ENCODE results near the gene ASAH2.

DNA sequence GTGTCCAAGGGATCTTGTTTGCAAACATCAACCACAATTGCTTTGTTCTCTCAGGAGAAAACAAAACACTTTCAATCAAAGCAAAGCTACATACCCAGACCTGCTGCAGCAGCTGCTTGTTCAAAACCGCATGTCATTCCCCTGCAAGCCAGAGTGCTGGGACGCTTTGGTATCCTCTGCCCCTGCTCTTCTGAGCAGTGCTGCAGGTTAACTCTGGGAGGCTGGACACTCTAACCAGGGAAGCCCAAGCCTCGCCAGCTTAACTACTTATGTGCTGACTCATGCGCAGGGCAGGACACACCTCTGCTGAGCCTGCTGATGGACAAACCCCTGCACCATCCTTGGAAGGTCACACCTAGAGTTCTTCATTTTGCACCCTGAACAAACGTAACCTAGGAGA, 28.2 kb upstream of the ASAH2 start:
- TF ChIP-seq TAF1 (IDR thresholded peaks at IDR 0.05; ENCODE audit: low read depth, low read length): no peak
- no peak for TF ChIP-seq POLR2AphosphoS5 (IDR thresholded peaks at IDR 0.05; ENCODE audit: low read depth, low read length)
- TF ChIP-seq, protein P1, sequence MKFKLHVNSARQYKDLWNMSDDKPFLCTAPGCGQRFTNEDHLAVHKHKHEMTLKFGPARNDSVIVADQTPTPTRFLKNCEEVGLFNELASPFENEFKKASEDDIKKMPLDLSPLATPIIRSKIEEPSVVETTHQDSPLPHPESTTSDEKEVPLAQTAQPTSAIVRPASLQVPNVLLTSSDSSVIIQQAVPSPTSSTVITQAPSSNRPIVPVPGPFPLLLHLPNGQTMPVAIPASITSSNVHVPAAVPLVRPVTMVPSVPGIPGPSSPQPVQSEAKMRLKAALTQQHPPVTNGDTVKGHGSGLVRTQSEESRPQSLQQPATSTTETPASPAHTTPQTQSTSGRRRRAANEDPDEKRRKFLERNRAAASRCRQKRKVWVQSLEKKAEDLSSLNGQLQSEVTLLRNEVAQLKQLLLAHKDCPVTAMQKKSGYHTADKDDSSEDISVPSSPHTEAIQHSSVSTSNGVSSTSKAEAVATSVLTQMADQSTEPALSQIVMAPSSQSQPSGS (IDR thresholded peaks at IDR 0.05; ENCODE audit: low read length): no peak
- no peak for TF ChIP-seq NRF1 (IDR thresholded peaks at IDR 0.05; ENCODE audit: low read depth, low read length)
- no peak for TF ChIP-seq EP300 (IDR thresholded peaks at IDR 0.05; ENCODE audit: borderline replicate concordance in 1 of 2, low read depth in 2 of 2, low read length in 2 of 2)
- TF ChIP-seq KDM5A (IDR thresholded peaks at IDR 0.05; ENCODE audit: low read length): no peak
- TF ChIP-seq, protein P2, sequence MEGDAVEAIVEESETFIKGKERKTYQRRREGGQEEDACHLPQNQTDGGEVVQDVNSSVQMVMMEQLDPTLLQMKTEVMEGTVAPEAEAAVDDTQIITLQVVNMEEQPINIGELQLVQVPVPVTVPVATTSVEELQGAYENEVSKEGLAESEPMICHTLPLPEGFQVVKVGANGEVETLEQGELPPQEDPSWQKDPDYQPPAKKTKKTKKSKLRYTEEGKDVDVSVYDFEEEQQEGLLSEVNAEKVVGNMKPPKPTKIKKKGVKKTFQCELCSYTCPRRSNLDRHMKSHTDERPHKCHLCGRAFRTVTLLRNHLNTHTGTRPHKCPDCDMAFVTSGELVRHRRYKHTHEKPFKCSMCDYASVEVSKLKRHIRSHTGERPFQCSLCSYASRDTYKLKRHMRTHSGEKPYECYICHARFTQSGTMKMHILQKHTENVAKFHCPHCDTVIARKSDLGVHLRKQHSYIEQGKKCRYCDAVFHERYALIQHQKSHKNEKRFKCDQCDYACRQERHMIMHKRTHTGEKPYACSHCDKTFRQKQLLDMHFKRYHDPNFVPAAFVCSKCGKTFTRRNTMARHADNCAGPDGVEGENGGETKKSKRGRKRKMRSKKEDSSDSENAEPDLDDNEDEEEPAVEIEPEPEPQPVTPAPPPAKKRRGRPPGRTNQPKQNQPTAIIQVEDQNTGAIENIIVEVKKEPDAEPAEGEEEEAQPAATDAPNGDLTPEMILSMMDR (IDR thresholded peaks at IDR 0.05; ENCODE audit: control extremely low read depth in 1 of 3, insufficient read depth in 1 of 3, low read depth in 1 of 3, low read length in 3 of 3): no peak
- TF ChIP-seq POLR2A (IDR thresholded peaks at IDR 0.05; ENCODE audit: control extremely low read depth in 1 of 2, low read depth in 2 of 2, low read length in 2 of 2): no peak
